Anterior cingulate cortex (tissue), 58 donors: ENCODE measurements around the gene ZNF335.
A peak's percentile ranks its signal among the peaks of the same experiment; 100 is the strongest.

Source experiments
- DNase-seq, 58 donors: peaks; one replicate each; lab custom pipeline; 2025; lab: John Stamatoyannopoulos, UW

The ZNF335 gene, protein sequence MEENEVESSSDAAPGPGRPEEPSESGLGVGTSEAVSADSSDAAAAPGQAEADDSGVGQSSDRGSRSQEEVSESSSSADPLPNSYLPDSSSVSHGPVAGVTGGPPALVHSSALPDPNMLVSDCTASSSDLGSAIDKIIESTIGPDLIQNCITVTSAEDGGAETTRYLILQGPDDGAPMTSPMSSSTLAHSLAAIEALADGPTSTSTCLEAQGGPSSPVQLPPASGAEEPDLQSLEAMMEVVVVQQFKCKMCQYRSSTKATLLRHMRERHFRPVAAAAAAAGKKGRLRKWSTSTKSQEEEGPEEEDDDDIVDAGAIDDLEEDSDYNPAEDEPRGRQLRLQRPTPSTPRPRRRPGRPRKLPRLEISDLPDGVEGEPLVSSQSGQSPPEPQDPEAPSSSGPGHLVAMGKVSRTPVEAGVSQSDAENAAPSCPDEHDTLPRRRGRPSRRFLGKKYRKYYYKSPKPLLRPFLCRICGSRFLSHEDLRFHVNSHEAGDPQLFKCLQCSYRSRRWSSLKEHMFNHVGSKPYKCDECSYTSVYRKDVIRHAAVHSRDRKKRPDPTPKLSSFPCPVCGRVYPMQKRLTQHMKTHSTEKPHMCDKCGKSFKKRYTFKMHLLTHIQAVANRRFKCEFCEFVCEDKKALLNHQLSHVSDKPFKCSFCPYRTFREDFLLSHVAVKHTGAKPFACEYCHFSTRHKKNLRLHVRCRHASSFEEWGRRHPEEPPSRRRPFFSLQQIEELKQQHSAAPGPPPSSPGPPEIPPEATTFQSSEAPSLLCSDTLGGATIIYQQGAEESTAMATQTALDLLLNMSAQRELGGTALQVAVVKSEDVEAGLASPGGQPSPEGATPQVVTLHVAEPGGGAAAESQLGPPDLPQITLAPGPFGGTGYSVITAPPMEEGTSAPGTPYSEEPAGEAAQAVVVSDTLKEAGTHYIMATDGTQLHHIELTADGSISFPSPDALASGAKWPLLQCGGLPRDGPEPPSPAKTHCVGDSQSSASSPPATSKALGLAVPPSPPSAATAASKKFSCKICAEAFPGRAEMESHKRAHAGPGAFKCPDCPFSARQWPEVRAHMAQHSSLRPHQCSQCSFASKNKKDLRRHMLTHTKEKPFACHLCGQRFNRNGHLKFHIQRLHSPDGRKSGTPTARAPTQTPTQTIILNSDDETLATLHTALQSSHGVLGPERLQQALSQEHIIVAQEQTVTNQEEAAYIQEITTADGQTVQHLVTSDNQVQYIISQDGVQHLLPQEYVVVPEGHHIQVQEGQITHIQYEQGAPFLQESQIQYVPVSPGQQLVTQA (N-terminal part only)

DNA sequence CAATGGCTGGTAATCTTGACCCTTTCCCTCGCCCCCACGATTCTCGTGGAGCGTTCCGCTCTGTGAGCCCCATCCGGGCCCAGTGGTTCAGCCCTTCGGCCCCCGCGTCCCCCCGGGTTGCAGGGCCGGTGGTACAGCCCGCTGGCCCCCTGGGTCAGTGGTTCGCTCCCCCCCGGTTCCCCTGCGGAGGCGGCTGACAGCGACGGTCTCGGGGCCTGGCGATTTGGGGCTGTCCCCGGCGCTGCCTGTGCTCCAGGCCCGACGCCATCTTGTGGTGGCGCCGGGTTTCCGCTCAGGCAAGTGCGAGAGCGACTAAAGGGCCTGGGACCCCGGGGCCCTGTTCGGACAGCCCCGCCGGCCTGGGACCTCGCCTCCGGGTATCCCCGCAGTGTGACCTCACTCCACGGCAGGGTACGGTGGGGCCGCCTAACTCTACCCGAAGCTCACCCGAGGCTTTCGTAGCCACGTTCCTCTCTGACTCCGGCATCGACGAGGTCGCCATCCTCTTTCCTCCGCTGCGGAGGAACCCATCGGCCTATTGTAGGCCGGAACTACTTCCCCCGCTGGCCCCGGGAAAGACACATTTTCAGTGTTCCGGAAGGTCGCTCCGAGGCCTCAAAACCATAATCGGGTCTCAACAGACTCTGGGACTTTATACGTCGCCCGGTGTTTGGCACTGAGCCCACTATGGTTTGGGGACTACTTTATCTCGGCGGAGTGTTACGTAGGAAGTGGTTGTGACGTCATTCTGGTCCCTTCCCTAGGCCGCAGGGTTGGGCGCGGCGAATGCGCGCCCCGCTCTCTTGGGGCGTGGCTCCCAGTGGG, at the start of gene ZNF335:
Gene ZNF335 (minus strand): TSS at position 529 of the 825 bp plus-strand sequence. CDS start 793 bp downstream, outside the sequence.
- DNase-seq: peak; percentile 79 to 99 (median 93)

DNA sequence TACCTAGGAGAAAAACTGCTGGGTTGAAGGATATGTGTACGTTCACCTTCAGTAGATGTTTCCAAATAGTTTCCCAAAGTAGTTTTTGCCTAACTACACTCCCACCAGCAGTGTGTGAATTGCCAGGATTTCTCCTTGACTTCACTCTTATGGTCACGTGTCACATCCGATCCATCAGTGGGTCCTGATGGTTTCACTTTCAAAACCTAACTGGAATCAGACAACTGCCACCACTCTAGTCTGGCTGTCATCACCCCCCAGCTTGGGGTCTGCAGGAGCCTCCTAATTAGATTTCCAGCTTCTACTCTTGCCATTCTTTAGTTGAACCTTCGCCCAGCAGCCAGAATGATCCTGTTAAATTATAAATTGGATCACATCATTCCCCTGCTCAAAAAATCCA, 48.6 kb upstream of the ZNF335 start:
- no peak for DNase-seq

DNA sequence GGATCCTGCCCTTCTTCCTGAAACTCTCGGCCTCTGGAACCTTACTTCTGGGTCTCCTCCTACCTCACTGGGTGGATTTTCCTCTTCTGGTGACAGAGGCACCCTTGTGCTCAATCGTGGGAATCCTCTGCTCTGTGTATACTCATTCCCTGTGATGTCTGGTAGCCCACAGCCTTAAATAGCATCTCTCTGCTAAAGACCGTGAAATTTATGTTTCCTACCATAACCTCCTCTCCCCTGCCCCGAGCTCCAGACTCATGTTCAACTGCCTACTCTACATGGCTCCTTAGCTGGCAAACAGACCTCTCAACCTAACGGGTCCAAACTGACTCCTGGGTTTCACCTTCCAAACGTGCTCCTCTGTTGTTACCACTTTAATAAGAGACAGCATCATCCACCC, 46.6 kb upstream of the ZNF335 start:
- no peak for DNase-seq

DNA sequence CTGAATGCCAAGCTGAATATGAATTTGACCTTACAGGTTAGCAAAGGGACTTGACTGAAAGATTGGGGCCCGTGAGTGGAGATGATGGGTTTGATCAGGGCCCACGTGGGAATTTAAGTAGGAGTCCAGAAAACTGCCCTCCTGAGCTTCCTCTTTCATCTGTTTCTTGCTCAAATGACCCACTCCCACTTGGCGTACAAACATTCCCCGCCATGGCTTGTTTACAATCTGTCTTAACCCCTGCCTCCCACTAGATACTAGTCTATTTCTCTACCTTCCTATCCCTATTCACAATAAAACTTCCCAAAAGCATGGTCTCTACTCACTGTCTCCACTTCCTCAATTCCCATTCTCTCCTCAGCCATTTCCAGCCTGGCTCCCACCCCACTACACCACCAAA, 46.1 kb upstream of the ZNF335 start:
- DNase-seq: no peak

DNA sequence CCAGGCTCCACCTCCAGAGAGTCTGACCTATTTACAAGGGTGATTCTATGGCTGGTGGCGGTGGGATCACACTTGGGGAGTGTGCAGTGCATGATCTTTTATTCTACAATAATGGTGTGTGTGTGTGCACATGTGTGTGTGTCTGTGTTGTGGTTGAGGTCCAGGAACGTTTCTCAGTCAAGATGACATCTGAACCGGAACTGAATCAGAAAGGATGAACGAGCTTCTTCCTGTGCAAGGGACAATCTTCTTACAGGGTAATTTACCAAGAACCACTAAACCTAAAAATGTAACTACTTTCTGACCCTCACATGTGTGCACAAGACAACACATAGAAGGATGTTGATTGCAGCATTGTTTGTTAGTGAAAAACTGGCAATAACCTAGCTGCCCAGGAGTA, 45.3 kb upstream of the ZNF335 start:
- no peak for DNase-seq

DNA sequence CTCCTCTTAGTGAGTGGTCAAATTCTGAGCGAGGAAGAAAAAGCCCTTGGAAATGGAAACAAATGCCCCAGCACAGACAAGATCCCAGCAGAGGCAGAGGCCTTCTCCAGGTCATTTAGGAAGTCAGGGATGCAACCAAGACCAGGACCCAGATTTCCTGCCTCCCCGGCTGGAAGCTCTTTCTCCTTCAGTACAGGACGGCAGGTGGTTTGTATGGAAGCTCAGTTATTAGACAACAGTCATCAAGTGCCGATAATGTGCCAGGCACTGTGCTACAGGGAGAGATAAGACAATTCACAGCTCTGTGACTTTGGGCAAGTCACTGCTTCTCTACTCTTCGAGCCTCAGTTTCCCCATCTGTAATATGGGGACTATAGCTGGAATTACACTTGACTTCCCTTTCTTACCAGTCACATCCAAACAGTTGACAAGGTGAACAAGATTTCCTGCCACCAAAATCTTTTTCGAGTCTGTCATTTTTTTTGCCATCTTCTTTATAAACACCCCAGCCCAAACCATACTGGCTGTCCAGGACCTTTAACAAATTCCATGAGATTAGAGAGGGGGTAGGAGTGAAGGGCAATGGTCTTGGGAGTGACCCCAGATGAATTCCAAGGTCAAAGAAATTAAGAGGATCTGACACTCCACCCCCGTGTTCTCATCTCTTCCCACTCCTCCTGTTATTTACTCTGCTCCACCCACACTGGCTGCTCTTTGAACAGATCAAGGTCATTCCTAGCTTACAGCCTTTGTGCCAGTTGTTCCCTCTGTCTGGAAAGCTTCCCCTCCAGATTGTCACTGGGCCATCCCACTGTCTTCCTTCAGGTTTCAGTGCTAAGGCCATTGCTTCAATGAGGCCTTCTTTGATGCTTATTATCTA, 42.8 kb upstream of the ZNF335 start:
- DNase-seq: no peak

DNA sequence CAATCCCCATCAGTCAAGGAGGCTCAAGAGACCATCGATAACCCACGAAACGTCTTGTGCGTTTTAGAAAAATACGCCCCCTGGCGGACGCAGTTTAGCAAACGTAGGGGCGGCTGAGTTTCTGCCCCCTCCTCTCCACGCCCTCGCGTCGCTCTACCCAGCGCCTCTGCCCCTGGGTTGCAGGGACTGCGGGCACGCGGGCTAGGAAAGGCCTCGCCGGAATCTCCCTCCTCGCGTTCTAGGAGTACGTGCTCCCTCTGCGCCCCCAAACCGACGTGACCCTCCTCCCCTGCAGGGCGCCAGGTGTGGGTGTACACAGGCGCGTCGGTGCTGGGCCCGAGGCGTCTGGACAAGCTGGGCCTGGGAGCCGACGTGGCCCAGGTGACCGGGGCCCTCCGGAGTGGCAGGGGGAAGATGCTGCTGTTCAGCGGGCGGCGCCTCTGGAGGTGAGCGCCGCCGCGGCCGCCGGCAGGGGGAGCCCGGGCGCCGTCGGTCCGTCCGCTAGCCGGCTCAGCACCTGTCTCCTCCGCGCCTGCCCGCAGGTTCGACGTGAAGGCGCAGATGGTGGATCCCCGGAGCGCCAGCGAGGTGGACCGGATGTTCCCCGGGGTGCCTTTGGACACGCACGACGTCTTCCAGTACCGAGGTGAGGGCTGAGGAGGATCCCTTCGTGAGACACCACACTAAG, 42.0 kb upstream of the ZNF335 start:
- peak in 6 of 58 donors; percentile 4 to 31 (median 10) for DNase-seq

DNA sequence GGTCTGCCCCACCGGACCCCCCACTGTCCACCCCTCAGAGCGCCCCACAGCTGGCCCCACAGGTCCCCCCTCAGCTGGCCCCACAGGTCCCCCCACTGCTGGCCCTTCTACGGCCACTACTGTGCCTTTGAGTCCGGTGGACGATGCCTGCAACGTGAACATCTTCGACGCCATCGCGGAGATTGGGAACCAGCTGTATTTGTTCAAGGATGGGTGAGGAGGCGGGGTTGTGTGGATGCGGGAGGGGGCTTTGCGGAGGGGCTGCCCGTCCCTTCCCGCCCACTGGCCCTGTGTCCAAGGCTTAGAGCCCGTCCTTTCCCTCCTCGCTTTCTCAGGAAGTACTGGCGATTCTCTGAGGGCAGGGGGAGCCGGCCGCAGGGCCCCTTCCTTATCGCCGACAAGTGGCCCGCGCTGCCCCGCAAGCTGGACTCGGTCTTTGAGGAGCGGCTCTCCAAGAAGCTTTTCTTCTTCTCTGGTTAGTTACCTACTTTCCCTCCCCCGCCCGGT, 41.4 kb upstream of the ZNF335 start:
- no peak for DNase-seq

DNA sequence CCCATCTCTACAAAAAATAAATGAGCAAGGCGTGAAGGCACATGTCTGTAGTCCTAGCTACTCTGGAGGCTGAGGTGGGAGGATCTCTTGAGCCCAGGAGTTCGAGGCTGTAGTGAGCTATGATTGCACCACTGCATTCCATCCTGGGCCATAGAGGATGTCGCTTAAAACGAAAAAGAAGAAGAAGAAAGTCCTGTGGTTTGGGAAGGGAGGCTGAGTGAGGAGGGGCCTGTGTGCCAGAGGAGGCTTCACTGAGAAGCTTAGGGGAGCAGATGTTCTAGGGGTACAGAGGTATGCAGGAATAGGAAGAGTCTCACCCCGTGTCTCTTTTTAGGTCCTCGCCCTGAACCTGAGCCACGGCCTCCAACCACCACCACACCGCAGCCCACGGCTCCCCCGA, 40.9 kb upstream of the ZNF335 start:
- DNase-seq: no peak

DNA sequence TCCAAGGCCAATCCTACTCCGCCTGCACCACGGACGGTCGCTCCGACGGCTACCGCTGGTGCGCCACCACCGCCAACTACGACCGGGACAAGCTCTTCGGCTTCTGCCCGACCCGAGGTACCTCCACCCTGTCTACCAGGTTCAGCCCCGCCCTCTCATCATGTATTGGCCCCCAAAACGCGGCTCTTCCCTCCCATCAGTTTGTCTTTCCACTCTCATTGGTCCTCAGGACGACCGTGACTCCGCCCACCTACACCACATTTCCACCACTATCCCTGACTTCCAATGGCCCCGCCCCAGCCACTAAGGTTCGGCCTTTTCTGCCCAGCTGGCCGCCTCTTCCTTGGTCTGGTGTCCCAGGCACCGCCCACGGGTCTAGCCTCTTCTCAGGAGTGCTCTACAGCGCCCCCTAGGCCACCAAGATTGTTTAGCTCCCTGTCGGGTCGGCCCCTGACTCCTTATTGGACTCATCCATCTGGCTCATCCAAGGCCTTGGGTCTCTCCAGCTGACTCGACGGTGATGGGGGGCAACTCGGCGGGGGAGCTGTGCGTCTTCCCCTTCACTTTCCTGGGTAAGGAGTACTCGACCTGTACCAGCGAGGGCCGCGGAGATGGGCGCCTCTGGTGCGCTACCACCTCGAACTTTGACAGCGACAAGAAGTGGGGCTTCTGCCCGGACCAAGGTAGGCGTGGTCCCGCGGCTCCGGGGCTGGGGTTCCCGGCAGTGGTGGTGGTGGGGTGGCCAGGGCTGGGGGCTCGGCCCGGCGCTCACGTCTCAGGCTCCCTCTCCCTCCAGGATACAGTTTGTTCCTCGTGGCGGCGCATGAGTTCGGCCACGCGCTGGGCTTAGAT, 39.9 kb upstream of the ZNF335 start:
- no peak for DNase-seq

DNA sequence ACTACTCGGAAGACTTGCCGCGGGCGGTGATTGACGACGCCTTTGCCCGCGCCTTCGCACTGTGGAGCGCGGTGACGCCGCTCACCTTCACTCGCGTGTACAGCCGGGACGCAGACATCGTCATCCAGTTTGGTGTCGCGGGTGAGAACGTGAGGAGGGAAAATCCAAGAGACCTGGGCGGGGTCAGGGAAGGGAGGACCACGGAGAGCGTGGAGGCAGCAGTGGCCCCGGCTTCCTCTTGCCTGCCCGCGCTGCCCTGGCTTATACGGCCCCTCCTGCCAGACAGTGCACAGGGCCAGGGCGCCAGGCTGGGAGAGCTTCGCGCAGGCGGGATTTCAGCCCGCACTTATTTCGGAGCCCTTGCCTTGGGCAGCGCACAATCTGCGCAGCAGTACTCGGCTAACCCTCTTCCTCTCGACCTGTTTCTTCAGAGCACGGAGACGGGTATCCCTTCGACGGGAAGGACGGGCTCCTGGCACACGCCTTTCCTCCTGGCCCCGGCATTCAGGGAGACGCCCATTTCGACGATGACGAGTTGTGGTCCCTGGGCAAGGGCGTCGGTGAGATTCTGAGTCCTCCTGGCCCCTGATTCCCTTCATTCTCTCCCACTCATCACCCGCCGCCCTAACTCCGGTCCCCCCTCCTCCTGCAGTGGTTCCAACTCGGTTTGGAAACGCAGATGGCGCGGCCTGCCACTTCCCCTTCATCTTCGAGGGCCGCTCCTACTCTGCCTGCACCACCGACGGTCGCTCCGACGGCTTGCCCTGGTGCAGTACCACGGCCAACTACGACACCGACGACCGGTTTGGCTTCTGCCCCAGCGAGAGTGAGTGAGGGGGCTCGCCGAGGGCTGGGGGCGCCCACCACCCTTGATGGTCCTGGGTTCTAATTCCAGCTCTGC, 38.7 kb upstream of the ZNF335 start:
- DNase-seq: no peak

DNA sequence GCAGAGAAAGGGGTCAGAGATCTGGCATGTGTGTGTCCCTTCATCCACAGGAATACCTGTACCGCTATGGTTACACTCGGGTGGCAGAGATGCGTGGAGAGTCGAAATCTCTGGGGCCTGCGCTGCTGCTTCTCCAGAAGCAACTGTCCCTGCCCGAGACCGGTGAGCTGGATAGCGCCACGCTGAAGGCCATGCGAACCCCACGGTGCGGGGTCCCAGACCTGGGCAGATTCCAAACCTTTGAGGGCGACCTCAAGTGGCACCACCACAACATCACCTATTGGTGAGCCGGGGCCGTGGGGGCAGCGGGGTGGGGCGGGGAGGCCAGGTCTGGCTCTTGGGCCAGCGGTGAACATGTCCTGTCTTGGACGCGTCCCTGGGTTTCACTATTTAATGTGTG, 37.8 kb upstream of the ZNF335 start:
- no peak for DNase-seq

DNA sequence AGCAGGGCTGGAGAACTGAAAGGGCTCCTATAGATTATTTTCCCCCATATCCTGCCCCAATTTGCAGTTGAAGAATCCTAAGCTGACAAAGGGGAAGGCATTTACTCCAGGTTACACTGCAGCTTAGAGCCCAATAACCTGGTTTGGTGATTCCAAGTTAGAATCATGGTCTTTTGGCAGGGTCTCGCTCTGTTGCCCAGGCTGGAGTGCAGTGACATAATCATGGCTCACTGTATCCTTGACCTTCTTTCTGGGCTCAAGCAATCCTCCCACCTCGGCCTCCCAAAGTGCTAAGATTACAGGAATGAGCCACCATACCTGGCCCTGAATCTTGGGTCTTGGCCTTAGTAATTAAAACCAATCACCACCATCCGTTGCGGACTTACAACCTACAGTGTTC, 35.7 kb upstream of the ZNF335 start:
- no peak for DNase-seq

DNA sequence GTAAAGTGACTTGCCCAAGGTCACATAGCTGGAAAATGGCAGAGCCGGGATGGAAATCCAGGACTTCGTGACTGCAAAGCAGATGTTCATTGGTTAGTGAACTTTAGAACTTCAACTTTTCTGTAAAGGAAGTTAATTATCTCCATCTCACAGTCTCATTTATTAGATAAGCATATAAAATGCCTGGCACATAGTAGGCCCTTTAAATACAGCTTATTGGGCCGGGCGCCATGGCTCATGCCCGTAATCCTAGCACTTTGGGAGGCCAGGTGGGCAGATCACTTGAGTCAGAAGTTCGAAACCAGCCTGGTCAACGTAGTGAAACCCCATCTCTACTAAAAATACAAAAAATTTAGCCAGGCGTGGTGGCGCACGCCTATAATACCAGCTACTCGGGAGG, 35.0 kb upstream of the ZNF335 start:
- DNase-seq: no peak

DNA sequence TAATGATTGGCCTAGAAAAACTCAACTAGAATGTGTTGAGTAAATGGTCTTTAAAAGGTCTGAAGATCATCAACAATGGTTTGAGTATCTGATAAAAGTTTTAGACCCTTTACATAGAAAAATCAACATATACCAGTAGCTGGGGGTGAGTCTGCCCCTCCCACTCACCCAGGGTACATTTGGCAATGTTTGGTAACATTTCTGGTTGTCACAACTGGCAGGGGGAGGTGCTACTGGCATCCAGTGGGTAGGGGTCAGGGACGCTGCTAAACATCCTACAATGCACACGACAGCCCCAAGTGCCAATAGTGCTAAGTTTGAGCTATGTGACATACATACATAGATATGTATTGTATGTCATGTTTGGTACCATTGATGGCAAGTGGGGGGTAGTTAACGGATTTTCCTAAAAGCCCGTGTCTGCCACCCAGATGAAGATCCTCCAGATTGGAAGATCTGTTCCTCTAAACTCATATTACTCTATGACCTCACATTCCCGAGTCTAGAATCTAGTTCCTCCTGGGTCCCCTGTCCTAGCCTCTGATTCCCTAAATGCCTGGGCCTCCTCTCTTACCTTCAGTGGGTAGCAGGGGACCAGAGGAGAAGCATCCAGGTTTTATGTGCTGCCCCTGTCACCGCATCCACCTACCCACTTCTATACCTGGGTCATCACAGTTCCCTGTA, 34.2 kb upstream of the ZNF335 start:
- DNase-seq: no peak
